H1 (cell line): ENCODE measurements around the gene GALNT12. TPM values are rescaled to one million over a fixed set of nuclear protein-coding genes. Genes with fewer than 3 reads are reported as not detected.

Experiments
- CTCF ChIA-PET: fragments of 300-600 bp; sonication (Branson Sonifier 250); formaldehyde crosslinking; loops from one replicate; lab custom pipeline; 2021; ENCODE audit not compliant: partially characterized antibody; lab: Charles Lee
- POLR2A ChIA-PET: fragments of 300-600 bp; sonication (Branson Sonifier 250); formaldehyde crosslinking; loops from one replicate; lab custom pipeline; 2021; ENCODE audit warnings: inconsistent platforms; ENCODE audit not compliant: partially characterized antibody; lab: Charles Lee
- DNase-seq, 2 experiments: peaks; one replicate each; pipeline versions ENCODE4 v3.0.0 to v3.0.0-alpha.2; 2010 to 2022; ENCODE audit warnings: low spot score in 2 of 2, low read depth in 1 of 2, mixed read lengths in 1 of 2
- FAIRE-seq: peaks from 2 replicates; lab custom pipeline; 2011; peaks lifted over from hg19 to GRCh38; lab: Jason Lieb, UNC
- H2AFZ ChIP-seq: 2 replicates; pipeline ENCODE4 v1.8.1; 2012; ENCODE audit warnings: low read length, inconsistent platforms
- H2AK5ac ChIP-seq: 2 replicates; pipeline ENCODE4 v1.6.1; 2013; ENCODE audit warnings: low read depth, low read length
- H2BK120ac ChIP-seq: replicated peaks from 2 replicates; pipeline ENCODE3; 2013; ENCODE audit warnings: low read depth, low read length, inconsistent platforms
- H2BK12ac ChIP-seq: 2 replicates; pipeline ENCODE4 v1.6.1; 2013; ENCODE audit warnings: low read depth, low read length
- H2BK15ac ChIP-seq: 2 replicates; pipeline ENCODE4 v1.6.1; 2013; ENCODE audit warnings: low read length
- H2BK20ac ChIP-seq: 2 replicates; pipeline ENCODE4 v1.6.1; 2013; ENCODE audit warnings: low read length
- H2BK5ac ChIP-seq: 2 replicates; pipeline ENCODE4 v1.6.1; 2013; ENCODE audit warnings: low read depth, low read length
- H3K14ac ChIP-seq: 2 replicates; pipeline ENCODE4 v1.6.1; 2013; ENCODE audit warnings: inconsistent platforms; ENCODE audit not compliant: insufficient read length
- H3K18ac ChIP-seq: 2 replicates; pipeline ENCODE4 v1.6.1; 2013; ENCODE audit warnings: low read length; ENCODE audit errors: extremely low read depth
- H3K23ac ChIP-seq: 2 replicates; pipeline ENCODE4 v1.6.1; 2013; ENCODE audit warnings: inconsistent platforms; ENCODE audit not compliant: insufficient read length
- H3K23me2 ChIP-seq: 2 replicates; pipeline ENCODE4 v1.6.1; 2013; ENCODE audit warnings: low read depth, low read length
- H3K27ac ChIP-seq: 2 replicates; pipeline ENCODE4 v1.6.1; 2011; ENCODE audit warnings: low read depth, low read length, inconsistent platforms
- H3K27me3 ChIP-seq, 4 experiments: replicated peaks in 1 of 4; 1 replicate in 1 of 4; 2 replicates in 3 of 4; pipeline versions ENCODE4 v1.6.1 to v1.8.1; 2011 to 2013; ENCODE audit warnings: low read length in 3 of 4, mild to moderate bottlenecking in 3 of 4, inconsistent platforms in 2 of 4, mixed read lengths in 2 of 4, moderate library complexity in 1 of 4; ENCODE audit not compliant: control insufficient read depth in 3 of 4, insufficient read depth in 3 of 4; ENCODE audit errors: extremely low read depth in 1 of 4
- H3K36me3 ChIP-seq, 4 experiments: 2 replicates each; pipeline versions ENCODE4 v1.6.1 to v1.8.1; 2011 to 2013; ENCODE audit warnings: mild to moderate bottlenecking in 4 of 4, low read length in 3 of 4, moderate library complexity in 2 of 4, control low read depth in 1 of 4, inconsistent platforms in 1 of 4; ENCODE audit not compliant: insufficient read depth in 4 of 4, control insufficient read depth in 2 of 4
- H3K4ac ChIP-seq: replicated peaks from 2 replicates; pipeline ENCODE3; 2013; ENCODE audit warnings: low read length, low read depth, mixed read lengths, inconsistent platforms; ENCODE audit not compliant: insufficient read length
- H3K4me1 ChIP-seq, 4 experiments: replicated peaks in 1 of 4; 1 replicate in 1 of 4; 2 replicates in 3 of 4; pipeline versions ENCODE4 v1.6.1 to v1.8.1; 2011 to 2013; ENCODE audit warnings: low read length in 3 of 4, inconsistent platforms in 2 of 4, mixed read lengths in 1 of 4; ENCODE audit not compliant: insufficient read depth in 4 of 4, control insufficient read depth in 3 of 4
- H3K4me2 ChIP-seq, 2 experiments: 2 replicates each; pipeline versions ENCODE4 v1.6.1 to v1.8.1; 2011 to 2013; ENCODE audit warnings: low read depth in 2 of 2, low read length in 2 of 2, control low read depth in 1 of 2, inconsistent platforms in 1 of 2, mild to moderate bottlenecking in 1 of 2; ENCODE audit not compliant: insufficient read depth in 1 of 2
- H3K4me3 ChIP-seq, 4 experiments: fragments of 200-600, 300-600 bp in 1 of 4; sonication (generic), shearing (Covaris generic), sonication (Bioruptor Twin) in 1 of 4; 2 replicates each; pipeline versions ENCODE4 v1.5.1 to v1.8.1; 2011 to 2016; ENCODE audit warnings: low read length in 4 of 4, low read depth in 3 of 4, control low read depth in 2 of 4, inconsistent platforms in 2 of 4, mild to moderate bottlenecking in 2 of 4, mixed read lengths in 1 of 4, moderate library complexity in 1 of 4; ENCODE audit not compliant: insufficient read depth in 2 of 4; ENCODE audit errors: extremely low read depth in 1 of 4
- H3K56ac ChIP-seq: replicated peaks from 2 replicates; pipeline ENCODE3; 2013; ENCODE audit warnings: low read depth, mild to moderate bottlenecking, mixed read lengths, low read length, inconsistent platforms; ENCODE audit not compliant: insufficient read length
- H3K79me1 ChIP-seq: 2 replicates; pipeline ENCODE4 v1.6.1; 2013; ENCODE audit warnings: low read depth, low read length, control low read depth
- H3K79me2 ChIP-seq, 2 experiments: 2 replicates each; pipeline versions ENCODE4 v1.6.1 to v1.8.1; 2012 to 2013; ENCODE audit warnings: low read length in 2 of 2, mild to moderate bottlenecking in 2 of 2, inconsistent platforms in 1 of 2; ENCODE audit not compliant: insufficient read depth in 2 of 2, control insufficient read depth in 1 of 2
- H3K9ac ChIP-seq, 4 experiments: replicated peaks in 1 of 4; 1 replicate in 1 of 4; 2 replicates in 3 of 4; pipeline versions ENCODE4 v1.6.1 to v1.8.1; 2011 to 2013; ENCODE audit warnings: low read depth in 3 of 4, low read length in 3 of 4, control low read depth in 2 of 4, mild to moderate bottlenecking in 2 of 4, moderate library complexity in 2 of 4, inconsistent platforms in 1 of 4; ENCODE audit errors: extremely low read depth in 1 of 4
- H3K9me3 ChIP-seq, 2 experiments: 2 replicates each; pipeline versions ENCODE4 v1.6.1 to v1.8.1; 2012 to 2013; ENCODE audit warnings: mild to moderate bottlenecking in 2 of 2, moderate library complexity in 2 of 2, control low read depth in 1 of 2, inconsistent platforms in 1 of 2, low read depth in 1 of 2, low read length in 1 of 2, mixed read lengths in 1 of 2; ENCODE audit not compliant: insufficient read depth in 2 of 2
- H4K20me1 ChIP-seq, 2 experiments: replicated peaks in 1 of 2; 2 replicates each; pipeline versions ENCODE3 to v1.8.1; 2011 to 2013; ENCODE audit warnings: inconsistent platforms in 2 of 2, low read length in 2 of 2, mild to moderate bottlenecking in 1 of 2; ENCODE audit not compliant: insufficient read depth in 2 of 2, control insufficient read depth in 1 of 2
- H4K5ac ChIP-seq: 2 replicates; pipeline ENCODE4 v1.6.1; 2013; ENCODE audit warnings: low read length, low read depth, mixed read lengths, inconsistent platforms; ENCODE audit not compliant: insufficient read length
- H4K8ac ChIP-seq: 2 replicates; pipeline ENCODE4 v1.8.0; 2013; ENCODE audit warnings: mild to moderate bottlenecking, moderate library complexity, low read length, inconsistent platforms; ENCODE audit not compliant: insufficient read depth; ENCODE audit errors: extremely low read depth
- H4K91ac ChIP-seq: replicated peaks from 2 replicates; pipeline ENCODE3; 2013; ENCODE audit warnings: low read length, mixed read lengths, inconsistent platforms; ENCODE audit not compliant: insufficient read length
- EZH2 ChIP-seq: fragments of 200-600 bp; sonication (generic); IDR thresholded peaks from 2 replicates; pipeline ENCODE4 v1.7.1; 2012; ENCODE audit warnings: low read depth, mild to moderate bottlenecking, moderate library complexity, low read length, inconsistent platforms; ENCODE audit not compliant: severe bottlenecking
- RXRA ChIP-seq: IDR thresholded peaks from 2 replicates; pipeline ENCODE4 v1.6.1; 2011; ENCODE audit warnings: low read depth, mild to moderate bottlenecking, low read length, moderate library complexity; ENCODE audit not compliant: insufficient read depth
- SIN3A ChIP-seq, 2 experiments: IDR thresholded peaks in 1 of 2; conservative IDR thresholded peaks in 1 of 2; 2 replicates each; pipeline ENCODE4 v1.6.1; 2011 to 2012; ENCODE audit warnings: low read length in 2 of 2, improper control_type of control experiment in 1 of 2, low read depth in 1 of 2, mild to moderate bottlenecking in 1 of 2
- SP2 ChIP-seq: IDR thresholded peaks from 2 replicates; pipeline ENCODE4 v1.6.1; 2012; ENCODE audit warnings: mild to moderate bottlenecking, low read length, inconsistent platforms
- WGBS, 2 experiments: shearing (Covaris generic) in 1 of 2; methylation state at CpG; one replicate each; pipeline versions ENCODE4 v1.1.6 to v1.1.7; 2013 to 2015; ENCODE audit warnings: low lambda C conversion rate in 2 of 2, mixed read lengths in 2 of 2, inconsistent platforms in 1 of 2, low coverage in 1 of 2, missing lambda C conversion rate in 1 of 2; ENCODE audit not compliant: insufficient replicate concordance in 2 of 2, insufficient coverage in 1 of 2, insufficient read length in 1 of 2; ENCODE audit errors: extremely low coverage in 1 of 2, missing lambda C conversion rate in 1 of 2; 5-methylcytosine and 5-hydroxymethylcytosine counted together
- polyA plus RNA-seq, 7 experiments: library from polyadenylated mRNA; depleted of rRNA in 3 of 7; stranded (reverse) in 5 of 7; unstranded in 2 of 7; fragments of >200 nt in 5 of 7; fragments of 200-250 nt in 2 of 7; gene quantifications; 1 replicate in 5 of 7; 2 replicates in 1 of 7; 4 replicates in 1 of 7; pipeline versions ENCODE4 v1.2.1 to v1.2.3, GENCODE V29; 2011 to 2013; ENCODE audit warnings: missing spikeins in 2 of 7, mixed read lengths in 2 of 7
- total RNA-seq: library from RNA; stranded (reverse); fragmentation: NEBNext Ultra II Directional; extraction: Animal tissue kit (Norgen Biotek cat#: 25700); gene quantifications from 2 replicates; pipeline ENCODE4 v1.2.1, GENCODE V29; 2021

Gene GALNT12
- total and polyA plus RNA-seq, 2 of the 8 experiments (the other 6 are each of a cell fraction or from before 2014, with no cell fraction given): 16.2 to 19.6 TPM

DNA sequence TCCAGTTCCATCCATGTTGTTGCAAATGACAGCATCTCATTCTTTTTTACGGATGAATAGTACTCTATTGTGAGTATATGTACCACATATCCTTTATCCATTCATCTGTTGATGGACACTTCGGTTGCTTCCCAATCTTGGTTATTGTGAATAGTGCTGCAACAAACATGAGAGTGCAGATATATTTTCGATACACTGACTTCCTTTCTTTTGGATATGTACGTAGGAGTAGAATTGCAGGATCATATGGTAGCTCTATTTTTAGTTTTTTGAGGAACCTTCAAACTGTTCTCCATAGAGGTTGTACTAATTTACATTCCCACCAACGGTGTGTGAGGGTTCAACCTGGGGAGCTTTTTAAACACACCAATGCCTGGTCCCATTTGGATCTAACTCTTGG lies 22.3 kb downstream of the GALNT12 start:
- no peaks in the 10 kb centered on the region for H3K9me3 ChIP-seq
- H4K20me1 ChIP-seq: no peaks in the 10 kb centered on the region
- TF ChIP-seq RXRA (no peak), EZH2 (no peak), SP2 (no peak), SIN3A (conservative IDR thresholded peaks at IDR 0.05 in 1 of 2, IDR thresholded peaks at IDR 0.05 in 1 of 2; ENCODE audit: low read depth in 1 of 2, low read length in 2 of 2) (no peak)
- H3K4ac ChIP-seq: no peak overlapping the region
- H3K4me3 ChIP-seq: no peak overlapping the region
- FAIRE-seq: no peak
- no peak overlapping the region for H2BK15ac ChIP-seq
- H3K79me2 ChIP-seq: no peaks in the 10 kb centered on the region
- no peak overlapping the region for H3K56ac ChIP-seq
- no peak overlapping the region for H4K91ac ChIP-seq
- H3K27ac ChIP-seq: no peak overlapping the region
- DNase-seq: no peak
- no peak overlapping the region for H3K18ac ChIP-seq
- 89% methylated on average over 5 of the region's 5 CpGs; no CpG with 5 or more reads in 1 of the 2 experiments for WGBS, 2 experiments
- H3K23me2 ChIP-seq: no peaks in the 10 kb centered on the region
- no peak overlapping the region for H2AK5ac ChIP-seq
- no peak overlapping the region for H4K5ac ChIP-seq
- no peak overlapping the region for H2BK12ac ChIP-seq
- no peak overlapping the region for H3K9ac ChIP-seq
- H3K14ac ChIP-seq: no peak overlapping the region
- POLR2A ChIA-PET: no interaction called here
- no peak overlapping the region for H4K8ac ChIP-seq
- H2BK5ac ChIP-seq: no peak overlapping the region
- no peak overlapping the region for H2BK20ac ChIP-seq
- H2AFZ ChIP-seq: no peak overlapping the region
- peaks cover 0 to 13% (median 0%) of the 10 kb centered on the region in 4 experiments; a peak in 4 of 8 replicates for H3K36me3 ChIP-seq
- no peaks in the 10 kb centered on the region for H3K4me1 ChIP-seq
- no peak overlapping the region for H3K23ac ChIP-seq
- no peak overlapping the region for H2BK120ac ChIP-seq
- no peaks in the 10 kb centered on the region for H3K27me3 ChIP-seq
- H3K79me1 ChIP-seq: no peaks in the 10 kb centered on the region
- no peak overlapping the region for H3K4me2 ChIP-seq
- CTCF ChIA-PET: interaction anchor here (1.3 to 1.4 kb wide), 2 partner anchors 18 to 37 kb away, joined by 3 to 7 read pairs; no protein-coding TSS in a partner anchor
